Activated T-cell treated with anti-CD3 and anti-CD28 coated beads for 48 hours (primary cell): ENCODE results near the gene IGSF21.

Source experiments
- DNase-seq: peaks from one replicate; pipeline ENCODE4 v3.0.0-alpha.2; 2020; ENCODE audit warnings: low read depth

The IGSF21 gene

GRCh38 chr1:18119771-18120377 is 12.3 kb downstream of the IGSF21 start:
- DNase-seq: no peak

- no peak for DNase-seq
These were observed 13.0 kb downstream of the IGSF21 start for GRCh38 chr1:18120638-18121037.

GRCh38 chr1:18121072-18121820 is 13.6 kb downstream of the IGSF21 start:
- DNase-seq: no peak

GRCh38 chr1:18123467-18123992 is 15.9 kb downstream of the IGSF21 start:
- DNase-seq: no peak

DNA sequence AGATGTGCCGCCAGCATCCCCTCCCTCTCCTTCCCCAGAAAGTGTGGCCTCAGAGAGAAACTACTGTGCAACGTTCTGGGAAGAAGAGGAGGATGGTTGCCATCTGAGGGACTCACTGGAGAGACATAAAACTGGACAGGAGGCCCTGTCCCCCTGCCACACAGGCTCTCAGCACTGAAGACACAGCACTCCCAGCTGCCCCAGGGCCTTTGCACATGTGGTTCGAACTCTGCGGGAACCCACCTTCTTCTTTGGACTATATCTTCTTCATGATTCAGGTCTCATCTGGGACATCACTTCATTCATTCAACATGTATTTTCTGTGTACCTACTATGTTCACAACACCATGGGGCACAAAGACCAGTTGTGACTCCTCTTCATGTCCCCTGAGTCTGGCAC is 17.4 kb downstream of the IGSF21 start:
- DNase-seq: no peak

DNA sequence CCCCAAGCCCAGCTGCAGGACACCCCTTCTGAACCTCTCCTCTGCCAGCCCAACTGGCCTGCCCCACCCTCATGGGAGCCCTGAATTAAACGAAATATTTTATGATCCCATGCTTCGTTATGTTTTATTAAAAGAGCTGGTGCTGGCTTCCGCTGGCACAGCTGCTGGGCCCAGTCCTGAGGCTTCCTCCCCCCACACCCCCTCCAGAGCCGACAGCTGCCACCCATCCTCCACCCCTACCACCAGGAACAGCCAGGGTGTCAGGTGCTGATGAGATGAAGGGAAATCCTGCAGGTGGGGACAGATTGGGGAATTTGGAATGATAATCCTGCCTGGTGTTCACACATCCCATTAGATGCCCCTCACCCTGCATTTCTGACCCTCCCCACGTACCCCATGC is 19.0 kb downstream of the IGSF21 start:
- no peak for DNase-seq

GRCh38 chr1:18128298-18128697 is 20.7 kb downstream of the IGSF21 start:
- DNase-seq: no peak

DNA sequence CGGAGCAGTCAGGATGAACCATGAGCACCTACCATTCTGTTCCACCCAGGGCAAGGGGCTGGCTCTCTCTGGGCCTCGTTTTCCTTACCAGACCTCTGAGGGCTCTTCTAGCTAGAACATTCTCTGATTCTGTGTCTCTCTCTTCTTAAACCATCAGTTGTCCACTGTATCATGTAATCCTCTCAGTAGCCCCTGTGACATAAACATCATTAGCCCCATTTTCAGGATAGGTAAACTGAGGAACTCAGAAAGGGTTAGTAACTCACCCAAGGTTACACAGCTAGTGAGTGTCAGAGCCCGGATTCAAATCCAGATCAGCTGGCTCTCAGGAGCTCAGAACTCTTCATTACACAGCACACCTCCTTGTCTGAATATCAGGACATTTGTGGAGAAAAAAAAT is 22.8 kb downstream of the IGSF21 start:
- no peak for DNase-seq

- no peak for DNase-seq
These were observed 24.6 kb downstream of the IGSF21 start for GRCh38 chr1:18132022-18132710.

DNA sequence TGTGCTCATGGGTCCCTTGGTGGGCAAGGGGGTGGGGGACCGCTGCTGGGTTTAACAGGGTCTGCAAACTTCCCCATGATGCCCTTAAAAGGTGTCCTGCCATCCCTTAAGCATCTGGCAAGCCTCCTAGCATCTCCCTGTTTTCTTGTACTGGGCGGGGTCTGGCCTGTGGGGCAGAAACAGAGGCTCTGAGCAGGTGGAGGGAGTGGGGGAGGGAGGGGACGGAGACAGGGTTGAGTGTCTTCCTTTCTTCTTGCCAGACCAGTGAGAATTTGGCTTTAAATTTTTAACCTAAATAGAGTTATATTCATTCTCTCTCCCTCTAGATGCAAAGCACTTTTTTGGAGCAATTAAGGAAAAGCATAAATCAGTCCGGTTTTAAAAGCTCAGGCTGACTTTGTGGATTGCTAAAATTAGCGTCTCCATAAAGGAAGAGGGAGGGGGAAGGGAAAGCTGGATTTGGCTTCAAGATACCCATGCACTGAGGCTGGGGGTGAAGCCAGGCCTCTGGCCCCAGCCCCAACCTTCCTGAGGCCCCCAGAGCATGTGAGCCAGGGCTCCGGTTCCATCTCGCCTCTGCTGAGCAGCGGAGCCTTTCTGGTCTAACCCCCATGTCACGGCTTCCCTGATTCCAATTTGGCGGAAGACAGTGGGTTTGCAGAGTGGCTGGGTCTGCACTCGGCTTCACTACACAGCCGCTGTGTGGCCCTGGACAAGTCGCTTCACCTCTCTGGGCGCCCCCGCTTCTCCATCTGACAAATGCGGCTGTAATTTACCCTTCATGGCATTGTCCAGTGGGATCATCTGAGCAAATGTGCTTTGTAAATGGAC is 25.3 kb downstream of the IGSF21 start:
- no peak for DNase-seq

GRCh38 chr1:18134324-18135046 is 26.9 kb downstream of the IGSF21 start:
- DNase-seq: no peak

GRCh38 chr1:18137759-18138345 is 30.3 kb downstream of the IGSF21 start:
- no peak for DNase-seq

GRCh38 chr1:18139198-18139981 is 31.8 kb downstream of the IGSF21 start:
- DNase-seq: no peak

DNA sequence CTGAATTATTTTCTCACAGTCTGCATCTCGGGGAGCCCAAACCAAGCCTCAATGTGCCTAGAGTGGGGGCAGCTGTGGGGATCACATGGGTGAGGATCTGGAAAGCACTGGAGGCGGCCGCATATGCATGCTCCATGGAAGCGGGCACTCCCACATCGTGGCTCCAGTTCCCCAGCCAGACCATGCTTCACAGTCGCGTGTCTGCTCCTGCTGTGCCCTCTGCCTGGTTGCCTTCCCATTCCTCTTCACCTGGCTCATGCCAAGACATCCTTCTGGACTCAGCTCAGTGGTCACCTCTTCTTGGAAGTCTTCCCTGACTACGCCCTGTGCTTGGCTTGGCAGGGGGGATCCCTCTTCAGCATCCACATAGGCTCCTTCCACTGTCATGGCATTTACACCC is 32.8 kb downstream of the IGSF21 start:
- DNase-seq: no peak

GRCh38 chr1:18141661-18142060 is 34.1 kb downstream of the IGSF21 start:
- DNase-seq: no peak

DNA sequence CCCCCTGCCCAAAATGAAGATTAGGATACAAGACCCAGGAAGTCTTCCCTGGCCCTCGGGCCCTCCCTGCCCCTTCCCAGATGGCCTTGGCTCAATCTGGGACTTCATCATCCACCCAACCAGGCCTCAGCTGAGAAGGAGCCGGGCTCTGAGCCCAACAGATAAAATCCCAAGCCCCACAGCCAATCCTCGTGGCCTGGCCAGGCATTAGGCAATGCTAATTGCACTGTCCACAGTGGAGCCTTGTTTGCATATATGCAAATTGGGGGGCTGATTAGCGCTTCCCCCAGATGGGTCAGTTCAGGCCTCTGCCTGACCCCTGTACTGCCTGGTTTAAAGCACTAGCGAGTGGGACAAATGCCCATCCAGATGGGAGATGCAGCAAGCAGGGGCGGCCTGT is 34.9 kb downstream of the IGSF21 start:
- DNase-seq: no peak

GRCh38 chr1:18142969-18143368 is 35.4 kb downstream of the IGSF21 start:
- no peak for DNase-seq

- DNase-seq: no peak
These were observed 36.5 kb downstream of the IGSF21 start for GRCh38 chr1:18144062-18144461.

- DNase-seq: no peak
These were observed 37.5 kb downstream of the IGSF21 start for GRCh38 chr1:18144916-18145647.
